ENCODE data around the gene PYCARD.
"Not testable (repeated sequence)": the region's sequence is repeated elsewhere in the genome, so short reads cannot be mapped to it uniquely, and the experiment has no call there.

The PYCARD gene

GRCh38 chr16:31191697-31192428 is 10.7 kb downstream of the PYCARD start:
- DNase-seq (ENCODE audit: extremely low read depth in 1 of 2, low read depth in 1 of 2), result no peak

- DNase-seq (ENCODE audit: extremely low read depth in 1 of 2, low read depth in 1 of 2), result no peak
These were observed 11.6 kb downstream of the PYCARD start for GRCh38 chr16:31190818-31191444.

GRCh38 chr16:31190061-31190460 is 12.5 kb downstream of the PYCARD start:
- no peak for DNase-seq (ENCODE audit: extremely low read depth in 1 of 2, low read depth in 1 of 2)

- no peak for DNase-seq (ENCODE audit: extremely low read depth in 1 of 2, low read depth in 1 of 2)
These were observed 13.2 kb downstream of the PYCARD start for GRCh38 chr16:31189412-31189778.

- no peak for DNase-seq (ENCODE audit: extremely low read depth in 1 of 2, low read depth in 1 of 2)
These were observed 13.8 kb downstream of the PYCARD start for GRCh38 chr16:31188450-31189411.

GRCh38 chr16:31187808-31188189 is 14.8 kb downstream of the PYCARD start:
- no peak for DNase-seq (ENCODE audit: extremely low read depth in 1 of 2, low read depth in 1 of 2)

- no peak for DNase-seq (ENCODE audit: extremely low read depth in 1 of 2, low read depth in 1 of 2)
These were observed 15.4 kb downstream of the PYCARD start for GRCh38 chr16:31186930-31187807.

GRCh38 chr16:31186176-31186575 is 16.4 kb downstream of the PYCARD start:
- DNase-seq (ENCODE audit: extremely low read depth in 1 of 2, low read depth in 1 of 2), result no peak

GRCh38 chr16:31185339-31185738 is 17.2 kb downstream of the PYCARD start:
- DNase-seq (ENCODE audit: extremely low read depth in 1 of 2, low read depth in 1 of 2), result no peak

GRCh38 chr16:31184888-31185287 is 17.7 kb downstream of the PYCARD start:
- DNase-seq (ENCODE audit: extremely low read depth in 1 of 2, low read depth in 1 of 2), result no peak

GRCh38 chr16:31183432-31184428 is 18.8 kb downstream of the PYCARD start:
- no peak for DNase-seq (ENCODE audit: extremely low read depth in 1 of 2, low read depth in 1 of 2)

- DNase-seq (ENCODE audit: extremely low read depth in 1 of 2, low read depth in 1 of 2), result no peak
These were observed 20.2 kb downstream of the PYCARD start for GRCh38 chr16:31182391-31182790.

GRCh38 chr16:31181102-31181830 is 21.3 kb downstream of the PYCARD start:
- DNase-seq (ENCODE audit: extremely low read depth in 1 of 2, low read depth in 1 of 2), result no peak

- peak; percentile 65 to 84 for DNase-seq (ENCODE audit: extremely low read depth in 1 of 2, low read depth in 1 of 2)
These were observed 22.7 kb downstream of the PYCARD start, which contains the start of gene FUS for GRCh38 chr16:31179747-31180459. TSS of gene FUS (plus strand) at chr16:31180139. CDS start at chr16:31180215, 76 bp downstream.

- peak in 1 of 2 donors; percentile 72 for DNase-seq (ENCODE audit: extremely low read depth in 1 of 2, low read depth in 1 of 2)
These were observed 23.3 kb downstream of the PYCARD start for GRCh38 chr16:31179219-31179746.

GRCh38 chr16:31177136-31177535 is 25.4 kb downstream of the PYCARD start:
- DNase-seq (ENCODE audit: extremely low read depth in 1 of 2, low read depth in 1 of 2), result peak in 1 of 2 donors; percentile 53

GRCh38 chr16:31170048-31170447 is 32.5 kb downstream of the PYCARD start:
- DNase-seq (ENCODE audit: extremely low read depth in 1 of 2, low read depth in 1 of 2), result not testable (repeated sequence)

GRCh38 chr16:31168848-31169247 is 33.7 kb downstream of the PYCARD start:
- DNase-seq (ENCODE audit: extremely low read depth in 1 of 2, low read depth in 1 of 2), result no peak
